Epithelial cell of proximal tubule (primary cell): ENCODE measurements around the gene TBCC. TPM values are rescaled to one million over a fixed set of nuclear protein-coding genes. Genes with fewer than 3 reads are reported as not detected.

Source experiments
- DNase-seq: peaks from one replicate; pipeline ENCODE4 v3.0.0-alpha.2; 2011; ENCODE audit warnings: low read depth
- H3K4me3 ChIP-seq: 2 replicates; pipeline ENCODE4 v1.5.1; 2011; ENCODE audit warnings: low read depth, mild to moderate bottlenecking, low read length
- CTCF ChIP-seq: conservative IDR thresholded peaks from 2 replicates; pipeline ENCODE4 v1.5.1; 2012; ENCODE audit warnings: low read depth, mild to moderate bottlenecking, low read length
- total RNA-seq: library from RNA; depleted of rRNA; stranded (reverse); fragments of >200 nt; gene quantifications from 2 replicates; pipeline ENCODE4 v1.2.3, GENCODE V29; 2015

The TBCC gene
- total RNA-seq, 1 donor from 2014 or later: 25.4 TPM

- no peak for TF ChIP-seq CTCF
- no peak overlapping the region for H3K4me3 ChIP-seq
- no peak for DNase-seq
Measured at GRCh38 chr6:42729731-42730130, 16.2 kb downstream of the TBCC start.

GRCh38 chr6:42727627-42728026 is 18.3 kb downstream of the TBCC start:
- no peak overlapping the region for H3K4me3 ChIP-seq
- no peak for DNase-seq
- no peak for TF ChIP-seq CTCF

GRCh38 chr6:42727087-42727611 is 18.8 kb downstream of the TBCC start:
- peak overlapping the region; percentile 45 for H3K4me3 ChIP-seq
- no peak for TF ChIP-seq CTCF
- DNase-seq: no peak

GRCh38 chr6:42726485-42727086 is 19.3 kb downstream of the TBCC start:
- peak overlapping the region; percentile 45 for H3K4me3 ChIP-seq
- no peak for DNase-seq
- TF ChIP-seq CTCF: peak; percentile 94

GRCh38 chr6:42726026-42726425 is 19.9 kb downstream of the TBCC start:
- DNase-seq: no peak
- TF ChIP-seq CTCF: no peak
- H3K4me3 ChIP-seq: no peak overlapping the region

- TF ChIP-seq CTCF: no peak
- no peak overlapping the region for H3K4me3 ChIP-seq
- no peak for DNase-seq
Measured at GRCh38 chr6:42724825-42725224, 21.1 kb downstream of the TBCC start.

GRCh38 chr6:42722497-42722896 is 23.4 kb downstream of the TBCC start, which contains the start of gene PRPH2:
Gene PRPH2 (minus strand): TSS chr6:42722597. CDS start chr6:42722334, 263 bp downstream.
- no peak for DNase-seq
- no peak for TF ChIP-seq CTCF

More at GRCh38 chr6:42722497-42722896, 23.4 kb downstream of the TBCC start, which contains the start of gene PRPH2:
- H3K4me3 ChIP-seq: no peak within 1 kb of the TSS
